Measurements from ENCODE around the gene RBMS3.

GRCh38 chr3:29397406-29397805, 116.5 kb downstream of the RBMS3 start:
- TF ChIP-seq EP300 (IDR thresholded peaks at IDR 0.05) (no peak), CTCF (IDR thresholded peaks at IDR 0.05) (no peak)
